IPS-11a (cell line): ENCODE results near the gene ACTN1.

ENCODE experiments used
- H3K4me3 ChIP-seq: one replicate; pipeline ENCODE4 v1.5.1; 2013; ENCODE audit warnings: low read depth, low read length, control low read depth

Gene ACTN1

DNA sequence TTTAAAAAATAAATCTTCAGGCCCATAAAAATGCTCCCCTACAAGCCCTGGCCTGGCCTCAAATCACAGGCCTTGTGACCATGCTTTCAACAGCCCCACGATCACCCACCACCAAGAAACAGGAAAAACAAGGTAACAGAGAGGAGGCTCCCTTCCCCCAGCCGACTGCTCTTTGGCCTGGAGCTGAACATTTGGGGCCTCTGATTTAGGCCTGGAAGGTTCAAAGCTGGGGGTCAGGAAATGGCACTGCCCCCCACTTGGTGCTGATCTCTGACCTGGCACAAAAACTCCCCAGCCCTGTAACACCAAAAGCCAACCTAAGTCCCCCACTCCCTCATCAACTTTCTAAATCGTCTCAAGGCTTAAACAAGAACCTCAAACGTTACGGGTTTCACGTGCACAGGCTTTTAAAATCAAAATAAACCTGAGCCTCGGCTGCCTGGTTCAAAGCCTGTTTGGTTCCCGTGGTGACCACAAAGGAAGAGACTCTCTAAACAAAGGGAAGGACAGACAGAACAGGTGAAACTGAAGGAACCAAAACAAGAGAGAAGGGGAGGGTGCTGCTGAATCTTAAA is 9.0 kb downstream of the ACTN1 start:
- H3K4me3 ChIP-seq = no peak overlapping the region

DNA sequence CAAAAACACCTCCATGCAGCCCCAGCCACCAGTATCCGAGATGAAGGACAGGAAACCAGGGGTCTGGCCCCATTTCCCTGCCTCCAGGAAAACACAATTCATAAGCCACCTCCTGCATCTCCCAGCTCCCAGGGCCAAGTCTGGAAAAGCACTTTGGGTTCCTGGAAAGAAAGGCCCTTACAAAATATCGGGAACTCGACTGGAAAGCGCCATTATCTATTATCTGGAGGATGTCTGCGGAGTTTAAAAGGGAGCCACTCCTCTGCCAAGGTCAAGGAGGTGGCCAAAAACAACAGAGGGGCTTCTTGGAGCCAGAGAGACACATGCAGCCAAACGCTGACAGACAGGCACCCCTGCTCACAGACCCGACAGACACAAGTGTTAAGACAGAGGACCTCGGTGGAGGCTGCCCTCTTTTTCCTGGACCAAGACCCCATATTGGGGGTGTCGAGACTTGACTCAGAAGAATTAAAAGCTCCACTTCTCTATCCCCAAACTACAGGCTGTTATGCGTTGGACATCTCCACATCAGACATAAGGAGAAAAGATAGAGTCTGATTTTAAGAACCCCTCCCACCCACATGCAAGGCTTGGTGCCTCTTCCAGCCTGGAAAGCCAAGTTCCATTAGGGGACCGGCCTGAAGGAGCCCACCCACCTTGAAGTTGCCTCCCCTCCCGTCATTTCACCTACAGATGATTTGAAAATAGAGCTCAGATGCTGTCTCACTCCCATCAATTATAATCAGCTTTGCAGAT is 9.6 kb downstream of the ACTN1 start:
- H3K4me3 ChIP-seq = no peak overlapping the region

DNA sequence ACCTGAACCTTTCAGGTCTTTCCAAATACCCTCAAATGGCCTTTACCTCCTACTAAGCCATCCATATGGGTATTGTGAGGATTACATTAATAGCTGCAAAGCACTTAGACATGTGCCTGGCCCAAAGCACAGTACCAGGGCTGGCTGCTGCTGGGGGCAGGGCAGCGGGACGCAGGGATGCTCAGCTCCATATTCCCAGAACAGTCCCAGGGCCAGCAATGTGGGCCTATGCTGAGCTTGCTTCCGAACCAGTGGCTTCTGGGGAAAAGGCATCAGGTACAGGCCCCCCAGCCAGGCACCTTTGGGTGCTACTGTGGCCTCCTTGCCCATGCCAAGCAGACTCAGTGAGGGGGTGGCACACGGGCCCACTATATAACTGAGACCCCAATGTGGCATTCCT is 10.4 kb downstream of the ACTN1 start:
- no peak overlapping the region for H3K4me3 ChIP-seq

DNA sequence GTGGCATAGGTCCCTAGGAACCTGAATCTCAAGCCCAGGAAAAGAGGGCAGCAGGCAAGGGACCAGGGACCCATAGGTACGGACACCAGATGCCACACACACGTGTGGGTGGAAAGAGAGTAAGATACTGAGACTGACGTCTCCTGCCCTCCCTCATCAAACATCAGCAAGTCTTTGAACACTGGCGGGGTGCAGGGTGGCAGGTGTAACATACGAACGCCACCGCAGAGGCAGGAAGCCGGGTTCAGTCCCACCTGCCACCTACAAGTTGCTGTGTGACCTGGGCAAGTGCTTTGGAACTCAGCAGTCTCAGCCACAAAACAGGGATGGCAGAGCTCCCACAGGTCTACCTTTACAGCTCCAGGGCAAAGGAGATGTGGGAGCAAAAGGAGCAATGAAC is 11.1 kb downstream of the ACTN1 start:
- H3K4me3 ChIP-seq = no peak overlapping the region

DNA sequence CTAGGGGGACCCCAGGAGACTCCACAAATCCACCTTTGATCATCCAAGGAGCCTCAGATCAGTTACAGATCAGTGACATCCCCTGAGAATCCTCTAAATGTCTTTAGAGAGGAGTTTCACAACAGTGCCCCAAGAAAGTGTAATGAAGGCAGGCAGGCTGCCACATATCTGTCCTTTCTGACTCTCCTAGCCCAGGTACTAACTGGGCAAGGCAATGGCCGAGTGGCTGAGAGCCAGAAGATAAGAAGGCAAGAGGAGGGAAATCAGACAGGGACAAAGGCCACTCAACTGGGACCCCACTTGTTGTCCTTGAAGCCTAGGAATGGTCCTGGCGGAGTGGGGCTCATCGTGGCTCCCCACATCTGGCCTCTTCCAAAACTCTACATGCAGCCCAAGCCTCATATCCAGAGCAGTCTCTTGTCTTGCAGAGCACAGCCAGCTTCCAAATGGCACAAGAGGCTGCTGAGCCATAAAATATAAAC is 11.6 kb downstream of the ACTN1 start:
- no peak overlapping the region for H3K4me3 ChIP-seq

DNA sequence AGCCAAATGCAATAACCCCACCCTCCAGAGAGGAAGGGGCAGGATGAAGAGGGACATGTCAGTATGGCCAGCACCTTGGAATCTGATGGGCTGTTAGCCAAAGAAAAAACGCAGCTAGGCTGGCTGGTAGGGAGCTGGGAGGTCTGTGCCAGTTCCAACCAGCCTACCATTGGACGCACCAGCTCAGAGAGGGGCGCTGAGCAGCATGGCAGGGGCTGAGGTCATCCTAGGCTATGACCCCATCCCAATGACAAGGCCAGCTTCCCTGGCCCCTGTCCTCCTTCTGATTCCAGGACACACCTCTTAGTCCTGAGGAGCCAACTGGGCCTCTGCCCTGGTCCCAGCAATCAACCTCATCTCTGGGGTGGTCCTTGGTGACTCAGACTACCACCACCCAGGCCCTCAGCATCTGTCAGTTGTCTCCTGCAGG is 12.2 kb downstream of the ACTN1 start:
- H3K4me3 ChIP-seq = no peak overlapping the region

DNA sequence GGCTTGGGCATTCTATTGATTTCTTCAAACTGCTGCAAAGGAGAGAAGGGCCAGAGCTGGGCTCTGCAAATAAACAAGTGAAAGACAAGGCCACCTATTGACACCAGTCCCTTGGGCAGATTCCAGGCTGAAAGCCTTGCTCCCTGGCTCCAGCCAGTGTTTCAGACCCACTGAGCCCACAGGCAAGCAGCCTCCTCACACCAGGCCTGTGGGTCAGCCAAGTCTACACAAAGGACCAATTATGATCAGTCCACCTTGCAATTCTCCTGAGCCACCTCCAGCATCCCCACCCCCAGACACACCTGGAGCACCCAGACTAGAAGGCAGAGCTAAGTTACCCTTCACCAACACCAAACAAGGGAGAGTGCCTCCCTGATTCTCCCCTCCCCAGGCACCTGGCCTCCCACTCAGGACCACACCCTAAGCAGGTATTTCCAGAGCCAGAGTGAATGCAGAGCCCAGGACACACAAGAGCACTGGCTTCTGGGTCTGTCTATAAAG is 13.8 kb downstream of the ACTN1 start:
- H3K4me3 ChIP-seq = no peak overlapping the region

DNA sequence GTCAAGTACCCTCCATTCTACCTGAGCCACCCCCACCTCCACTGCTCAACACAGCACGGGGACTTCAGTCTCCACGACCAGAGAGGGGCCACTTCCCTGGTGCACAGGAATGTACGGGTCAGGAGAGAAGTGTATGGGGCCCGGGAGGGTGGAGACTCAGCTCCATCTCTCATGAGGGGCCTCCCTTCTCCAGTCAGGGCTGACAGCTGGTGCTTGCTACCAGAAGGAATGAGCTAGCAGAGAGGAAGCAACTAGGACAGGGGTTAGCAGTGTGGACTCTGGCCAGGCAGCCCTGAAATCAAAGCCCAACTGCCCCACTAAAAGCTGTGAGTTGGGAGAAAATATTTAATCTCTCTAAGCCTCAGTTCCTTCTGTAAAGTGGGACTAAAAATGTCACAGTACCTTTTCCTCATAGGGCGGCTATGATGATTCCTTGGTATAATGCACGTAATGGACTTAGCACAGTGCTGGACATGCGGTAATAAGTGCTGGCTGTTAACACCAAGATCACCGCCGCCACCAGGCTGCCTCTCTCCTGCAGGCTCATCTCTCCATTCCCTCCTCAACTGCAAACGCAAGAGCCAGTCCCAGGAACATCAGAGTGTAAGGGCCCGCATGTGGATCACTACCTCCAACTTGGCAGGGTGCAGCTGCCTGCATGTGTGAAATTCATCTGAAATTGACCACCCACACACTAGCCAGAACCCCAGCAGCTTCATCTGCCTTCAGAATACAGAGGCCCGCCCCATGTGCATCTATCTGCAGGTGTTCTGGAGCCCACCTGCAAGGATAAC is 14.6 kb downstream of the ACTN1 start:
- H3K4me3 ChIP-seq = no peak overlapping the region

DNA sequence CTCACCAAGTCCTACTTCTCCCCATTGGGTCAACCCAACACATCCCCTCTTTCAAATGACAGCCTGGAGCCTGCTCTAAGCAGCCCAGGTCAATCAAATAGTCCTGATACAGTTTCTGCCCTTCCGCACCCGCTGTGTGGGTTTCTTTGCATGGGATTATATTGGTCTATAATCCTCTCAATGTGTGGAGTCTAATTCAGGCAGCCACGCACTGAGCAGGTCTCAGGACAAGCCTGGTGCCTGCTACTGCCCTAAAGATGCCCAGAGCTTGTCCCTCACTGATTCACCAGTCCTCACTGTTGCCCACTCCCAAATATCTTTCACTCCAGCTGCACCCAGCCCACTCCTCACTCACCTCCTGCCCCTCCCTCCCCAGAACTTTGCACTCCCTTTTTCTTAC is 16.4 kb downstream of the ACTN1 start:
- no peak overlapping the region for H3K4me3 ChIP-seq

DNA sequence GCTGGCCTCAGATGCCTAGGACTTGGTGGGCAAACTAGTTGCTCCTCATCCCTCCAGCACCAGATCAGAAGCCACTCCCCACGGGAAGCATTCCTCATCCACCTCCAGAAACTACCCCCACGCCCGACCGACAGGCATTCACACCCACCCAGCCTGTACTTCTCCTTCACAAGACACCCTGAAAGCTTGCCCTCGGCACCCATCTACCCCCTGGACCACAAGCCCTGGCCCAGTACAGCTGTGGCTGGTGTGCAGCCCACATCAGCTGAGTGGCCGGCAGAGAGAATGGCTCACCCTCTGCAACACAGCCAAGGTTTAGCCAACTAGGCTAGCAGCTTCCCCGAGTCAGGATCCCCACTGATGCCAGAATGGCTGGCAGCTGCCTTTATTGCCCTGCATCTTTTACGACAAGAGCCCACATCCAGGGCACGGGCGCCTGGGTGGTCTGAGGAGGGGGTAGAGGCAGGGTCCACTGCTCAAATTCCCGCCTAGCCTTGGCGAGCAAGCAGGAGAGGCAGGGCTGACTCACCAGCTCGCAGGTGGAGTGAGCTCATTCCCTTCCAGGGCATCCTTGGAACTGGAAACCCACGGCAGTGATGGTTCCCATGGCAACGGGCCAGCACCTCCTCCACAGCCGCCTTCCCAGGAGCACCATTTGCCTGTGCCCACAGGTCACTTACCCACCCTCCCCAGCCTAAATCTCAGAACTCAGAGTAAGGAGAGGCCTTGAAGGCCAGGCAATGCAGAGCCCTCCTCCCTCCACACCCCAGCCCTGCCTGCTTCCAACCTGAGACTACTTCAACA is 17.1 kb downstream of the ACTN1 start:
- no peak overlapping the region for H3K4me3 ChIP-seq

DNA sequence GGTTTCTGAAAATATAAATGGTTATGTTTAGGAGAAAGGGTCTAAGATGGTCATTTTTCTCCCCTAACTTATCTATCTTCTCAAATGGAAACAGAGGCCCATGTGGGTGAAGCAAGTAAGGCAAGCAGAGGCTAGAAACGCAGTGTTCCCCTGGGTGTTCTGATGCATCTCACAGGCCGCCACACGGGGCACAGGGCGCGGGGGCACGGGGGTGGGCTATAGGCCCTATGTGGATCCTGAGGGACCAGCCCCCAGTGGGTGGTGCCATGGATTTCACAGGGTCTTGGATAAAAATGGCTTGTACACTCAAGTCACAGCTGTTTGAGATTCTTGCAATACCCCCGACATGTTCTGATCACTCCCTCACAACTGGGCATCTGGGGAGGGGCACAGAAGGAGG is 17.7 kb downstream of the ACTN1 start:
- no peak overlapping the region for H3K4me3 ChIP-seq

DNA sequence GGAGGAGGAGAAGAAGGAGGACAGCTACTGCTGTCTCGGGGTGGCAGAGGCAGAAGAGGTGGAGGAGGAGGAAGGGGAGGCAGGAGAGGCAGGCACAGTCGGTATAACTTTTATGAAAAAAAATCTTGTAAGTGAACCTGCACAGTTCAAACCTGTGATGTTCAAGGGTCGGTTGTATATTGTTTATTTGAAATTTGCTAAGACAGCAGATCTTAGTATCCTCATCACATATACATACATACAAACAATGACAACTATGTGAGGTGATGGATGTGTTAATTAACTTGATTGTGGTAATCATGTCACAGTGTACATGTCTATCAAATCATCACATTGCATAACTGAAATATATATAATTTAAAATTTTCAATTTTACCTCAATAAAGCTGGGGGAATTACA is 19.0 kb downstream of the ACTN1 start:
- H3K4me3 ChIP-seq = no peak overlapping the region

DNA sequence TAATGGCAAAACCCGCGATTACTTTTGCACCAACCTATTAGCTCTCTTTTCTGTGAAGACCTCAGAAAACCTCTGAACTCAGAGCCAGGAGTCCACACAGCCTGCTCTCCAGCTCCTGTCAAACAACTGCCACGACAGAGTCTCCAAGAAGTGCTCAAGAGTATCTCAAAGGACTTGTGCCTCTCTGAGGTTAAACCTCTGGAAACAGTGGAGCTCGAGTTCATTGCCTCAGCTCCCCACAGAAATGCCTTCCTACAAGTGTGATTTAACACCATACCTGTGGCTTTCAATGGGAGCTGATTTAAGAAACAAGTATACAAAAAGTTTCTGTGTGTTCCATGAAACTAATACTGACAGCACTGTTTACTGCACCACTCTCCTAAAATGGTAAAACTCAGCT is 20.1 kb downstream of the ACTN1 start:
- no peak overlapping the region for H3K4me3 ChIP-seq

DNA sequence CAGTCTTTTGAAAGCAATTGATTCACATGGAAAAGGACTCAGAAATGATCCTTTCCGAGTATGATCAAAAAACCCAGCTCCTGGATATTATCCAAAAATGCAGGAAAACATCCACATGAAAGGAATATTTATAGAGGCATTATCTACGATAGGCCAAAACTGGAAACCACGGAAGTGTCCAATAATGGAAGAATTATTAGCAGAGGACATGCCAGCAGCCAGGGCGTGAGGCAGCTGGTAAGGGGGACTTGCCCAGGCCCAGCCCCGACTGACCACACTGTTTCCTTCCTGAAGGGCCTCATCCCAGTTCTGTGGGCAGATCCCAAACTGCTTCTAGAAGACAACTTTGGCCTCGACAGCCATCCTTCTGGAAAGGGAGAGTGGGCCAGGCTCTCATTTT is 20.5 kb downstream of the ACTN1 start:
- no peak overlapping the region for H3K4me3 ChIP-seq

DNA sequence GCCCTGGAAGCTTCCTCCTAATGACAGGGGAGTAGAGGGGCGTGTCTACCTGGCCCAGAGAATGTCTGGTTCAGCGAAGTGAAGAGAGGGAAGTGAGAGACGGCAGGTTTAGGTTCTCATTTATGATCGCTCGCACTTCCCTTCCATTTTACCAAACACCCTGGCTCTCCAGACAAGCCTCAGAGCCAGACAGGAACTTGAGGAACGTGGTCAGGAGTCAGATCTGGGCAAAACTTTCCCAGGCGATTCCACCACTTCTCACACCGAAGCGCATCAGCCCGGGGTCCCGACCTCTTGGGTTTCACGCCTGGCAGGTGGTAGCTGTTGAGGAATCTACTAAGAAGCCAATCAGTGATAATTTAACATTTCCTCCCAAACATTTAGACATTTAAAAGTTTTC is 21.3 kb downstream of the ACTN1 start:
- no peak overlapping the region for H3K4me3 ChIP-seq

DNA sequence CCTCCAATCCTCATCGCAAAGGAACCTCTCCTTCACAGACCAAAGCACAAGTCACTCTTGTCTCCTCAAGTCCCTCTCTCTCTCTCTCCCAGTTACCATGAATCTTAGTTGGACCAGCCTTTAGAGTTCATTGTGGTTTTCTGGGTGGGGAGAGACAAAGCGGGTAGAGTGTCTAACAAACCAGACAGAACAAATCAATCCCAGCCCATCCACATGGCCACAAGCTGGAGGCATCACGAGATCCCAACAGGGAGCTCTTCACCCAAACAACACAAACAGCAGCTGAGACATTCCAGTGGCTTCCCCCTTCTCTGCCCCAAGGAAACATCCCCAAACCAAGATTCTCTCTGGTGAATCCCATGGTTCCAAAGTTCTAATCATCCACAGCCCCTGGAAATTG is 22.4 kb downstream of the ACTN1 start:
- no peak overlapping the region for H3K4me3 ChIP-seq

DNA sequence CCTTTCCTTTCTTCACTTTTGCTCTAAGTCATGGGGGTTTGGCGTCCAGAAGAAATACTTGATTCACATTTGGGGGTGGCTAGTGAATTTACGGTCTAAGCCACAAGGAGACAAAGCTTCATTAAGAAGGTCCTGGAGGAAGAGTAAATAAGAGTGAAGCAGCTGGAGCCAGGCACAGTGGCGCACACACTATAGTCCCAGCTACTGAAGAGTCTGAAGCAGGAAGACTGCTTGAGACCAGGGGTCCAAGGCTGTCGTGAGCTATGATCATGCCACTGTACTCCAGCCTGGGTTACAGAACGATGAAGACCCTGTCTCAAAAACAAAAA is 23.3 kb downstream of the ACTN1 start:
- H3K4me3 ChIP-seq = no peak overlapping the region

DNA sequence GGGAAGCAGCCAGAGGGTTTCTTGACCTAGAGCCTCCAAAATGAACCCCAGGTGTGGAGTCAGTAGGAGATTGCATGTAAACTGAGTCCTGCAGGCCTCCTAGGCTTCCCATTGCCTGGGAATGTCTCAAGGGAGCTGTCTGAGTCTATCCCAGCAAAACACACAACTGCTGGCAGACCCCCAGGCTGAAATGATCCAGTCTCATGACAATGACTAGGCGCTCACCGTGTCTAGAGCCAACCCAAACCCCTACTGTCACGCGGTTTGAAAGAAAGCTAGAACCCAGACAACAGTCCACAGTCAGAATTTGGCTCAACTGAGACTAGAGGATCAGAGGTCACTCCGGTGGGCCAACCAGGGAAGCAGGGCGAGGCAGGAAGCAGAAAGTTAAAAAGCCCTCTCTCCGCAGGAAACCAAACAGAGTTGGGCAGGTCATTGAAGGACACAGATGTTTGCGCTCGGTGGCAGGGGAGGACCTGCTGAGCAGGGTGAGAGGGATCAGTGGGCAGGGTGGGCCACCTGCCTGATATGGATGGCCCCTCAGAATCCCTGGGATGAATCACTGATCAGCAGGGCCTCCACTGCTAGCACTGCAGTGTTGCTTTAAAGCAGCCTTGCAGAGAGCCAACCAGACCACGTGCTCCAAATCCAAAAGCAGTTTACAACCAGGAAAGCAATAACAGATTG is 23.8 kb downstream of the ACTN1 start:
- H3K4me3 ChIP-seq = no peak overlapping the region

DNA sequence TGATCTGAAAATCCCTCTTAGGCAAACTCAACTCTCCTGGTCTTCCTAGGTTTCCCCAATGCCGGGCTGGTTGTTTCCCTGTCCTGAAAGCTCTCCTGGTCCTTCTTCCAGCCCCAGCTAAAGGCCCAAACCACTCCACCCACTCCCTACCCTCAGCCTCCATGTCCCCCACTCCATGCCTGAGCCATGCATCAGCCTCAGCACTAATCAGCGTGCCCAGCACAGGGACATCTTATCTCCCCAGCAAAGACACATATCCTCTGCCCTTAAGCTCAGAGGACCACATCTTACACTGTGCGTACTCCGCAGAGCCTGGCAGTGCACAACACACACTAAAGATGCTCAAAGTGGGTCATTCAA is 25.9 kb downstream of the ACTN1 start:
- no peak overlapping the region for H3K4me3 ChIP-seq

DNA sequence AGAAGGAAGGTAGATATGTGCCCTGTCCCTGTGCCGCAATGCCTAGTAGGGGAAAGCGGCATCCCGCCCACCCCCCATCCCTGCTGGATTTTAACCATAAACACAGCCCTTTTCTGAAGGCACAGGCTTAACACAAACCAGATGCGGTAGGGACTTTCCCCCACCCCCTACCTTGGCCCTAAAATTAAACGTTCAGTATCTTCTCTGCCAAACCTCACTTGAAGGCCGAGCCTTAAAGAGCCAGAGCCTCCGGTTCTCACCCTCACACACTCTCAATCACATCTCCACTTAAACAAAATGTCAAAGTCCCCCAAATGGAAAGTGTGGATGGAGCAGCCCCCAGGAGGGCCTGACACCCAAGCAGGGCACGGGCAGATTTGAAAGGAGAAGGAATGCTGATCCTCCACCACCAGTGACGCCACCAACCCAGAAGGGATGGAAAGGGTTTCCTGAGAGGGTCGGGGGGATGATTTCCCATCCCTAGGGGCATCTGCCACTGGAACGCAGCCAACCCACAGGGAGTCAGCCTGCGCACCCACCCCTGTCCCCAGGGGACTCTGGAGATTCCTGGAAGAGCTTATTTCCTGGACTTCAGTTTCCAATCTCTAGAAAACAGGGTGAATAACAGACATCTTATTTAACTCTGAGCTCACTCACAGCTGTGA is 26.4 kb downstream of the ACTN1 start:
- no peak overlapping the region for H3K4me3 ChIP-seq
